WTC11 (cell line): ENCODE measurements around the gene ROBO1.
"Not testable (repeated sequence)": the region's sequence is repeated elsewhere in the genome, so short reads cannot be mapped to it uniquely, and the experiment has no call there.

Experiments
- FOXJ3 ChIP-seq: sonication (generic); formaldehyde crosslinking; IDR thresholded peaks from 2 replicates; pipeline ENCODE4 v1.9.0; 2021; ENCODE audit warnings: missing genetic modification reagents, mild to moderate bottlenecking, borderline replicate concordance
- FOXP1 ChIP-seq: sonication (generic); formaldehyde crosslinking; IDR thresholded peaks from 2 replicates; pipeline ENCODE4 v1.8.0; 2022; ENCODE audit warnings: missing genetic modification reagents, mild to moderate bottlenecking, moderate library complexity, borderline replicate concordance
- RELA ChIP-seq: sonication (generic); formaldehyde crosslinking; IDR thresholded peaks from 2 replicates; pipeline ENCODE4 v1.8.1; 2022; ENCODE audit warnings: missing genetic modification reagents, mild to moderate bottlenecking, borderline replicate concordance
- ZNF416 ChIP-seq: fragments of 250-450 bp; sonication (Bioruptor Pico); IDR thresholded peaks from 2 replicates; pipeline ENCODE4 v1.9.0; 2021; ENCODE audit warnings: mild to moderate bottlenecking, inconsistent platforms
- TF ChIP-seq, protein P1 (sequence below): fragments of 200-600 bp; IDR thresholded peaks from 2 replicates; pipeline ENCODE4 v1.8.0; 2022; ENCODE audit warnings: antibody characterized with exemption
- TF ChIP-seq, protein P2 (sequence below): sonication (generic); formaldehyde crosslinking; IDR thresholded peaks from 2 replicates; pipeline ENCODE4 v1.8.1; 2022; ENCODE audit warnings: low read depth, missing genetic modification reagents, borderline replicate concordance
- TF ChIP-seq, protein P3 (sequence below): fragments of 250-450 bp; sonication (Bioruptor Pico); IDR thresholded peaks from 2 replicates; pipeline ENCODE4 v2.1.2; 2022; ENCODE audit warnings: mild to moderate bottlenecking, moderate library complexity
- TF ChIP-seq, protein P4 (sequence below): sonication (generic); formaldehyde crosslinking; IDR thresholded peaks from 2 replicates; pipeline ENCODE4 v1.8.1; 2023; ENCODE audit warnings: mild to moderate bottlenecking, missing genetic modification reagents
- TF ChIP-seq, protein P5 (sequence below): sonication (generic); formaldehyde crosslinking; conservative IDR thresholded peaks from 2 replicates; pipeline ENCODE4 v1.8.1; 2022; ENCODE audit warnings: mild to moderate bottlenecking, missing genetic modification reagents

DNA sequence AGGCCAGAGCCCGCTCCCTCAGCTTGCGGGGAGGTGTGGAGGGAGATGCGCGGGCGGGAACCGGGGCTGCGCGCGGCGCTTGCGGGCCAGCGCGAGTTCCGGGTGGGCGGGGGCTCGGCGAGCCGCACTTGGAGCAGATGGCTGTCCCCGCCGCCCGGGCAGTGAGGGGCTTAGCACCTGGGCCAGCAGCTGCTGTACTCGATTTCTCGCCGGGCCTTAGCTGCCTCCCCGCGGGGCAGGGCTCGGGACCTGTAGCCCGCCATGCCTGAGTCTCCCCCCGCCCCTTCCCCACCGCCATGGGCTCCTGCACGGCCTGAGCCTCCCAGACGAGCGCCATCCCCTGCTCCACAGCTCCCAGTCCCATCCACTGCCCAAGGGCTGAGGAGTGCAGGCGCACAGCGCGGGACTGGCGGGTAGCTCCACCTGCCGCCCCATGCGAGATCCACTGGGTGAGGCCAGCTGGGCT lies 265.5 kb downstream of the ROBO1 start:
- TF ChIP-seq, protein P1, sequence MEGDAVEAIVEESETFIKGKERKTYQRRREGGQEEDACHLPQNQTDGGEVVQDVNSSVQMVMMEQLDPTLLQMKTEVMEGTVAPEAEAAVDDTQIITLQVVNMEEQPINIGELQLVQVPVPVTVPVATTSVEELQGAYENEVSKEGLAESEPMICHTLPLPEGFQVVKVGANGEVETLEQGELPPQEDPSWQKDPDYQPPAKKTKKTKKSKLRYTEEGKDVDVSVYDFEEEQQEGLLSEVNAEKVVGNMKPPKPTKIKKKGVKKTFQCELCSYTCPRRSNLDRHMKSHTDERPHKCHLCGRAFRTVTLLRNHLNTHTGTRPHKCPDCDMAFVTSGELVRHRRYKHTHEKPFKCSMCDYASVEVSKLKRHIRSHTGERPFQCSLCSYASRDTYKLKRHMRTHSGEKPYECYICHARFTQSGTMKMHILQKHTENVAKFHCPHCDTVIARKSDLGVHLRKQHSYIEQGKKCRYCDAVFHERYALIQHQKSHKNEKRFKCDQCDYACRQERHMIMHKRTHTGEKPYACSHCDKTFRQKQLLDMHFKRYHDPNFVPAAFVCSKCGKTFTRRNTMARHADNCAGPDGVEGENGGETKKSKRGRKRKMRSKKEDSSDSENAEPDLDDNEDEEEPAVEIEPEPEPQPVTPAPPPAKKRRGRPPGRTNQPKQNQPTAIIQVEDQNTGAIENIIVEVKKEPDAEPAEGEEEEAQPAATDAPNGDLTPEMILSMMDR = not testable (repeated sequence)
- TF ChIP-seq, protein P2, sequence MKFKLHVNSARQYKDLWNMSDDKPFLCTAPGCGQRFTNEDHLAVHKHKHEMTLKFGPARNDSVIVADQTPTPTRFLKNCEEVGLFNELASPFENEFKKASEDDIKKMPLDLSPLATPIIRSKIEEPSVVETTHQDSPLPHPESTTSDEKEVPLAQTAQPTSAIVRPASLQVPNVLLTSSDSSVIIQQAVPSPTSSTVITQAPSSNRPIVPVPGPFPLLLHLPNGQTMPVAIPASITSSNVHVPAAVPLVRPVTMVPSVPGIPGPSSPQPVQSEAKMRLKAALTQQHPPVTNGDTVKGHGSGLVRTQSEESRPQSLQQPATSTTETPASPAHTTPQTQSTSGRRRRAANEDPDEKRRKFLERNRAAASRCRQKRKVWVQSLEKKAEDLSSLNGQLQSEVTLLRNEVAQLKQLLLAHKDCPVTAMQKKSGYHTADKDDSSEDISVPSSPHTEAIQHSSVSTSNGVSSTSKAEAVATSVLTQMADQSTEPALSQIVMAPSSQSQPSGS (CRISPR knock-in tag) = not testable (repeated sequence)
- TF ChIP-seq FOXP1 (CRISPR knock-in tag); ZNF416; RELA (CRISPR knock-in tag); FOXJ3 (CRISPR knock-in tag): not testable (repeated sequence)
- TF ChIP-seq, protein P3, sequence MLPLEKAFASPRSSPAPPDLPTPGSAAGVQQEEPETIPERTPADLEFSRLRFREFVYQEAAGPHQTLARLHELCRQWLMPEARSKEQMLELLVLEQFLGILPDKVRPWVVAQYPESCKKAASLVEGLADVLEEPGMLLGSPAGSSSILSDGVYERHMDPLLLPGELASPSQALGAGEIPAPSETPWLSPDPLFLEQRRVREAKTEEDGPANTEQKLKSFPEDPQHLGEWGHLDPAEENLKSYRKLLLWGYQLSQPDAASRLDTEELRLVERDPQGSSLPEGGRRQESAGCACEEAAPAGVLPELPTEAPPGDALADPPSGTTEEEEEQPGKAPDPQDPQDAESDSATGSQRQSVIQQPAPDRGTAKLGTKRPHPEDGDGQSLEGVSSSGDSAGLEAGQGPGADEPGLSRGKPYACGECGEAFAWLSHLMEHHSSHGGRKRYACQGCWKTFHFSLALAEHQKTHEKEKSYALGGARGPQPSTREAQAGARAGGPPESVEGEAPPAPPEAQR = not testable (repeated sequence)
- TF ChIP-seq, protein P4, sequence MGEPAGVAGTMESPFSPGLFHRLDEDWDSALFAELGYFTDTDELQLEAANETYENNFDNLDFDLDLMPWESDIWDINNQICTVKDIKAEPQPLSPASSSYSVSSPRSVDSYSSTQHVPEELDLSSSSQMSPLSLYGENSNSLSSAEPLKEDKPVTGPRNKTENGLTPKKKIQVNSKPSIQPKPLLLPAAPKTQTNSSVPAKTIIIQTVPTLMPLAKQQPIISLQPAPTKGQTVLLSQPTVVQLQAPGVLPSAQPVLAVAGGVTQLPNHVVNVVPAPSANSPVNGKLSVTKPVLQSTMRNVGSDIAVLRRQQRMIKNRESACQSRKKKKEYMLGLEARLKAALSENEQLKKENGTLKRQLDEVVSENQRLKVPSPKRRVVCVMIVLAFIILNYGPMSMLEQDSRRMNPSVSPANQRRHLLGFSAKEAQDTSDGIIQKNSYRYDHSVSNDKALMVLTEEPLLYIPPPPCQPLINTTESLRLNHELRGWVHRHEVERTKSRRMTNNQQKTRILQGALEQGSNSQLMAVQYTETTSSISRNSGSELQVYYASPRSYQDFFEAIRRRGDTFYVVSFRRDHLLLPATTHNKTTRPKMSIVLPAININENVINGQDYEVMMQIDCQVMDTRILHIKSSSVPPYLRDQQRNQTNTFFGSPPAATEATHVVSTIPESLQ = not testable (repeated sequence)
- TF ChIP-seq, protein P5, sequence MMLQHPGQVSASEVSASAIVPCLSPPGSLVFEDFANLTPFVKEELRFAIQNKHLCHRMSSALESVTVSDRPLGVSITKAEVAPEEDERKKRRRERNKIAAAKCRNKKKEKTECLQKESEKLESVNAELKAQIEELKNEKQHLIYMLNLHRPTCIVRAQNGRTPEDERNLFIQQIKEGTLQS = not testable (repeated sequence)
